OCI-LY3 (cell line): Measurements from ENCODE around the gene DYRK1A.

ENCODE experiments used
- CTCF ChIP-seq: fragments of 200-600, 300-600 bp; sonication (generic); IDR thresholded peaks from 2 replicates; pipeline ENCODE4 v1.5.1; 2014; ENCODE audit warnings: antibody characterized with exemption, low read length, low read depth
- EZH2phosphoT487 ChIP-seq: fragments of 200-600 bp; shearing (Covaris generic); IDR thresholded peaks from 2 replicates; pipeline ENCODE4 v1.6.1; 2018; ENCODE audit warnings: antibody characterized with exemption, mixed run types, low read depth

GRCh38 chr21:37527716-37528115, 161.1 kb downstream of the DYRK1A start:
- TF ChIP-seq CTCF (no peak), EZH2phosphoT487 (no peak)
